Caki2 (cell line): ENCODE measurements around the gene LGR4. TPM values are rescaled to one million over a fixed set of nuclear protein-coding genes. Genes with fewer than 3 reads are reported as not detected.
"Not testable (repeated sequence)": the region's sequence is repeated elsewhere in the genome, so short reads cannot be mapped to it uniquely, and the experiment has no call there.

Experiments used
- DNase-seq: peaks from one replicate; pipeline ENCODE4 v3.0.0-alpha.2; 2015; ENCODE audit warnings: low read depth
- in situ Hi-C: cut with HindIII; loops from 2 replicates; pipeline ENCODE4 v1.10.0; 2016; ENCODE audit warnings: low sequenced_read_pairs, low pct_unique_long_range_greater_than_20kb, mixed read lengths
- total RNA-seq: library from RNA; depleted of rRNA; stranded (reverse); fragments of >200 nt; shearing (Covaris generic); gene quantifications from 2 replicates; pipeline ENCODE4 v1.2.3, GENCODE V29; 2014; ENCODE audit warnings: low replicate concordance

Gene LGR4
- total RNA-seq, 1 experiment from 2014 or later: 58.4 TPM

DNA sequence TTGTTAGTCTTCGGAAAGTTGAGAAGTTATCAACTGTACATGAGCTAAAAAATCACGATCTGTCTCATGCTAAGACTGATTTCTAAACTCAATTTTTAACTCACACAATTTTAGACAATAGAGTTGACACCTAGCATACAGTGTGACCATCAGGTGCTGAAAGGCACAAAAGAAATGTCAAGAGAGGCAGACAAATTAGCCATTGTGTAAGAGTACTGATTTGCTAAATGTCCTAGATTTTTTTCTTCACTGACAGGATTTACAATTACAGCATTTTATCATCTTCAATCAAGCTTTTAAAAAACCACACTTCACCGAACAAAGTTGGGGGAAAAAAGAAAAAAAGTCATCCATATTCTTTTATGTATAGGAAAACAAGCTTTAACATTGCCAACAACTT, 7.0 kb downstream of the LGR4 start:
- DNase-seq: no peak
- in situ Hi-C loops: loop anchor here (25.0 kb wide), 1 partner anchor 278 kb away; no protein-coding TSS in a partner anchor

GRCh38 chr11:27464909-27465308, 7.7 kb downstream of the LGR4 start:
- in situ Hi-C loops: loop anchor here (25.0 kb wide), 1 partner anchor 278 kb away; no protein-coding TSS in a partner anchor
- no peak for DNase-seq

DNA sequence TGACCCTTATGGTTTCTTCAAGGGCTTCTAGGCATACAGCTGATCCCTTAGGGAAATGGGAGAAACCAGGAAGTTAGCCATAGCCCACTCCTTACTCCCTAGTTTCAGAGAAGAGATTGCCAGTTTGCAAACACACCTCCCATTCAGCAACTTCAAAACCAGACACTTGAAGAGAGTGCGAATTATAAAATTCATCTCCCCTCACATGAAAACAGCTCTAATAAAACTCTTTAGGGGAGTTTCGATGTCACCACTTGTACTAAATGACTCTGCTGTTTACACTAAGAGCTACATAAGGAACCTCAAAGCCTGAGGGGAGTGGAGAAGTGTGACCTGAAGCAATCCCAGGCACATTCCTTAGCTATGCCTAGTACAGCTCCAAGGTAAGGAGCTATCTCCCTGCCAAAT, 8.3 kb downstream of the LGR4 start:
- in situ Hi-C loops: loop anchor here (25.0 kb wide), 1 partner anchor 277 kb away; no protein-coding TSS in a partner anchor
- DNase-seq: peak; percentile 67

DNA sequence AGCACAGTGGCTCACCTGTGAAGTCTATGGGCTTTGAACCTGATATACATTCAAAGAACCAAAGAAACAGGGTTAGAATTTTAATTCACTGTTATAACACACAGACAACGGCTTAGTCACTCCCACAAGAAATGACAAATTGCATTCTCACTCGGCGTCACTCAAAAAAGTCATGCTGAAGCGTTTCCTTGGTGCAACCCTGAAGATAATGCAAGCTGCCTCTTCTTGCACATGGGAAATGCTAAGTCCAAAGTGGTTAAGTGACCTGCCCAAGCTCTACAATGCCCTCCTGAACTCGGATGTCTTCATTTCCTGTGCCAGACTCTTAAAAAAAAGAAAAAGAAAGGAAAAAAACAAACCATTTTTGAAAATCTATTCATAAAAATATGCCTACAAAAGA, 10.0 kb downstream of the LGR4 start:
- peak; percentile 46 for DNase-seq
- in situ Hi-C loops: loop anchor here (25.0 kb wide), 1 partner anchor 275 kb away; no protein-coding TSS in a partner anchor

DNA sequence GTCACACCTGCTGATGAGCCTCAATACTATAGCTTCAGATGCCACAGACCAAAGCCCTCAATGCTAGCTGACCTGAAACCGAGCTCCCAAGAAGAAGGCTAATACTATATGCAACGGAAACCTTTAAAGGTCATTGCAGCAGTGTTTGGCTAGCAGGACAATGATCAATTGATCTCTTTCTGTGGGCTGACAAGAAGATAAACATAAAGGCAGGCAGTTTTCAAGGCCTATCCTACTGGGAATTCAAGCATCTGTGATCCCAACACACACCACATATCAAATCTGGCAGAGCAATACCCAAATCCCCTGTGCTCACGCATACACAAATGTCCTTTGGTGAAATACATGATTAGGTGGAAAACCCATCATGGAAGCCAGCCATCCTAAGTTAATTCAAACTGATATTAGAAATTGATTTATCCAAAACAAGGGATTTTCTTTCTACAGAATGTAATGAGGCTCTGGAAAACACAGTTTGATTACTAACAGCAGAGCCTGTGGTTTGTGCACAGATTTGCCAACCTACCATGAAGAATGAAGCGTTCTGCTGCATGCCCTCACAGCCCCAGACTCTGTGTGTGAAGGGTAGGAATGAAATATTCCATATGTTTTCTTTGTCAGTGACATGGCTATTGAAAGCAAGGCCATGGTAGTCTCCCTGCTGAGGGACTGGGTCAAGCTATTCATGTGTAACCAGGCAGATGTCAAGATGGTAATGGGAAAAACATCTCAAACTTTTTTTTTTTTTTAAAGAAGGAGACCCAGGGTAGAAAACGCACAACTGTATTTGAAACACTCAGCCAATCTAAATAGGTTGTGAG, 12.2 kb downstream of the LGR4 start:
- in situ Hi-C loops: loop anchor here (25.0 kb wide), 1 partner anchor 273 kb away; no protein-coding TSS in a partner anchor
- peak; percentile 80 for DNase-seq

DNA sequence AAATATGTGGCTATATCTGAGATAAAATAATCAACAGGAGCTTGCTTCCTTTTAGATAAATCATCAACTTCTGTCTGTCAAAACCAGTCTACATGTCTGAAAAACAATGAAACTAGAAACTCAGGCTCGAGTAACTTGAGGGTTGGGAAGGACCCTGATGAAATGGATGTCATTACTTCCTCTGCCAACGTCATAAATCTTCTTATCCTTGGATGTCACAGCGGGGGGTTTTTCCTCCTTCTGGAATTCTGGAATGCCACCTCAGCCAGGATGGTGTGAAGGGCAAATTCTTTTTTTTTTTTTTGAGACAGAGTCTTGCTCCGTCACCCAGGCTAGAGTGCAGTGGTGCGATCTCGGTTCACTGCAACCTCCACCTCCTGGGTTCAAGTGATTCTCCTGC, 13.4 kb downstream of the LGR4 start:
- in situ Hi-C loops: loop anchor here (25.0 kb wide), 1 partner anchor 272 kb away; no protein-coding TSS in a partner anchor
- DNase-seq: peak; percentile 81

DNA sequence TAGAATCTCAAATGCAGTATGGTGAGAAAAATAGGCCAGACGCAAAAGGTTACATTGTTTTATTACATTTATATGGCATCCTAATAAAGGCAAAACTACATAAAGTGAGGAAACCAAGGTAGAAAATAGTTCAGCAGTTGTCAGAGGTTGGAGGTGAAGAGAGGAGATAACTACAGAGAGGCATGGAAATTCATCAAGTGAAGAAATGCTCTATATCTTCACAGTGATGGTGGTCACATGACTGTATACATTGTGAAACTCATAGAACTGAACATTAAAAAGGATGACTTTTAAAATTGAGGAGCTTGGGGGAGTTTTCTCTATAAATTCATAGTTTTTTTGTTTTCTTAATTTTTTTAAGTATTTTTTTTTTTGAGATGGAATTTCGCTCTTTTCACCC, 14.4 kb downstream of the LGR4 start:
- in situ Hi-C loops: loop anchor here (25.0 kb wide), 1 partner anchor 271 kb away; no protein-coding TSS in a partner anchor
- no peak for DNase-seq

- in situ Hi-C loops: loop anchor here (25.0 kb wide), 1 partner anchor 270 kb away; no protein-coding TSS in a partner anchor
These were observed 15.7 kb downstream of the LGR4 start for GRCh38 chr11:27456795-27457329.

GRCh38 chr11:27456140-27456794, 16.3 kb downstream of the LGR4 start:
- in situ Hi-C loops: loop anchor here (25.0 kb wide), 1 partner anchor 269 kb away; no protein-coding TSS in a partner anchor
- peak; percentile 95 for DNase-seq

More at GRCh38 chr11:27456795-27457329, 15.7 kb downstream of the LGR4 start:
- DNase-seq: no peak

DNA sequence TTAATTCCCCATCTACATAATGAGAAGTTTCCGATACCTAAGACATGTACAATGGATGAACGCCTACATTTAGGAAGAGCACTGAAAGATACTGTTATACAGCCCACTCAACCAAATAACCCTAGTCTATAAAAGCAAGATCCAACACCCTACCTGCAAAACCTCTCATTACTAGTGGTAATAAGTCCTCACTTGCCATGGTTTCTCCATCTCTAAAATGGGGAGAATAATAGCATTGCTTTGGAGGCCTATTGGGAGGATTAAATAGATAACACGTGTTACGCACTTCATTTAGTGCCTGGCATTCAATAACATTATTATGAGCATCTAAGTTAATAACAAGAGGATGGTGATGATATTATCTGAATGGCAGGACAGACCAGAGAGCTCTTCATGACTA, 16.9 kb downstream of the LGR4 start:
- in situ Hi-C loops: loop anchor here (25.0 kb wide), 1 partner anchor 268 kb away; no protein-coding TSS in a partner anchor
- DNase-seq: no peak

DNA sequence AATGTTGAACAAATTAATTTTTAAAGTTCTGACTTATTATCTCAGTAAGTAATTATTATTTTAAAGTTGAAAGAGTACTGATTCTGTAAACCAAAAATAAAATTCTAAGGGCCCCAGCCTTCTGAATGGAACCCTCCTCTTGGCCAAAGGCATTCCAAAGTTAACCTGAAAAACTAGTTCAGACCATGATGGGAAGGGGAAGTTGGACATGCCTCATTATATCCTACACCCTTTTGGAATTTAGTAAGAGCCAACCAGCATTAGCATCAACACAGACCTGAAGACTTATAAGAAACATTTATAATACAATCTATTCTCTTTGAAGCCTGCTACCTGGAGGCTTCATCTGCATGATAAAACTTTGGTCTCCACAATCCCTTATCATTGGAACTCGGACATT, 18.9 kb downstream of the LGR4 start:
- DNase-seq: no peak
- in situ Hi-C loops: loop anchor here (25.0 kb wide), 1 partner anchor 266 kb away; no protein-coding TSS in a partner anchor

DNA sequence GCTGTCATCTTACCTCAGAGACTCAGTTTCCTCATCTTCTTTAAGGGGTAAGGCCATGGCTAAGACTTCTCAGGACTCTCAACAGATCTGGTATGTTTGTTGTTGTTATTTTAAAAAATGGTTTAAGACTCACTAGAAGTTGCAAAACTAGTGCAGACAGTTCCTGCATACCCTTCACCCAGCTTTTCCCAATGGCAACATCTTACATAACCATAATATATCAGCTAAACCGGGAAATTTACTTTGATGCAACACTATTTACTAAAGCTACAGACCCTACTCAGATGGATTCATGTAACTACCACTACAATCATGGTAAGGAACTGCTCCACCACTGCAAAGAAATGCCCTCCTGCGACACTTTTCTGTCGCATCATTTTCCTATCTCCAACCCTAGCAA, 20.4 kb downstream of the LGR4 start:
- in situ Hi-C loops: loop anchor here (25.0 kb wide), 1 partner anchor 265 kb away; no protein-coding TSS in a partner anchor
- no peak for DNase-seq

GRCh38 chr11:27451244-27451965, 21.2 kb downstream of the LGR4 start:
- DNase-seq: no peak
- in situ Hi-C loops: loop anchor here (25.0 kb wide), 1 partner anchor 264 kb away; no protein-coding TSS in a partner anchor

- in situ Hi-C loops, DNase-seq: not testable (repeated sequence)
These were observed 24.4 kb downstream of the LGR4 start for GRCh38 chr11:27448184-27448540.

GRCh38 chr11:27447288-27448183, 25.1 kb downstream of the LGR4 start:
- in situ Hi-C loops: no loop called here
- DNase-seq: no peak

GRCh38 chr11:27445625-27446024, 27.0 kb downstream of the LGR4 start:
- in situ Hi-C loops: no loop called here
- DNase-seq: no peak

GRCh38 chr11:27444801-27445215, 27.8 kb downstream of the LGR4 start:
- no peak for DNase-seq
- in situ Hi-C loops: no loop called here
